ENCODE results near the gene DHFR2. TPM values are rescaled to one million over a fixed set of nuclear protein-coding genes. Genes with fewer than 3 reads are reported as not detected.
"Not testable (repeated sequence)": the region's sequence is repeated elsewhere in the genome, so short reads cannot be mapped to it uniquely, and the experiment has no call there.

The DHFR2 gene
- total RNA-seq, 2 experiments from 2014 or later: 7.7 to 9.6 TPM

- H3K27ac Mint-ChIP-seq; H3K9me3 Mint-ChIP-seq; DNase-seq; POLR2A ChIA-PET; H3K4me3 Mint-ChIP-seq; ATAC-seq (ENCODE audit: low read depth); H3K27me3 Mint-ChIP-seq: not testable (repeated sequence)
- H3K36me3 Mint-ChIP-seq: peaks cover 22% of the 10 kb centered on the region
- H3K4me1 Mint-ChIP-seq: peaks cover 18% of the 10 kb centered on the region
Observed at GRCh38 chr3:94080552-94080951, 17.8 kb upstream of the DHFR2 start.

DNA sequence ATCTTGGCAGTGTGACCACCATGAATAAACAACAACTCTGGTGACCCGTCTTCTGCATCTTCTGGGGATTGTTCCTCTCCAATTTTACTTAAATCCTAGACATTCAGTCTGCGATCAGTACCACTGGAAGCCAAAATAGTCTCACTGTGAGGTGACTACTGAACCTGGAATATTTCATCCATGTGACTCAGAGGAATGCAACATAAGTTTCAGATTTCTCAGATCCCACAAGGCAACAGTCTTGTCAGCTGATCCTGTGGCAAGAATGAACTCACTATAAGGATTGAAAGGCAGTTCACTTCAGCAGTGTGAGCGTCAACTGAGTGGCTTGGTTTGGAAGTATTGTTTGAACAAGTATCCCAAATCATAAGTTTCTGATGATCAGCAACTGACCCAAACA is 13.3 kb upstream of the DHFR2 start:
- Mint-ChIP-seq H3K36me3 (peaks cover 44% of the 10 kb centered on the region), H3K27me3 (no peaks in the 10 kb centered on the region), H3K27ac (no peak overlapping the region), H3K4me1 (peaks cover 31% of the 10 kb centered on the region), H3K9me3 (peaks cover 1% of the 10 kb centered on the region), H3K4me3 (no peak overlapping the region)
- ATAC-seq (ENCODE audit: low read depth) (no peak), DNase-seq (no peak)
- POLR2A ChIA-PET: no interaction called here

DNA sequence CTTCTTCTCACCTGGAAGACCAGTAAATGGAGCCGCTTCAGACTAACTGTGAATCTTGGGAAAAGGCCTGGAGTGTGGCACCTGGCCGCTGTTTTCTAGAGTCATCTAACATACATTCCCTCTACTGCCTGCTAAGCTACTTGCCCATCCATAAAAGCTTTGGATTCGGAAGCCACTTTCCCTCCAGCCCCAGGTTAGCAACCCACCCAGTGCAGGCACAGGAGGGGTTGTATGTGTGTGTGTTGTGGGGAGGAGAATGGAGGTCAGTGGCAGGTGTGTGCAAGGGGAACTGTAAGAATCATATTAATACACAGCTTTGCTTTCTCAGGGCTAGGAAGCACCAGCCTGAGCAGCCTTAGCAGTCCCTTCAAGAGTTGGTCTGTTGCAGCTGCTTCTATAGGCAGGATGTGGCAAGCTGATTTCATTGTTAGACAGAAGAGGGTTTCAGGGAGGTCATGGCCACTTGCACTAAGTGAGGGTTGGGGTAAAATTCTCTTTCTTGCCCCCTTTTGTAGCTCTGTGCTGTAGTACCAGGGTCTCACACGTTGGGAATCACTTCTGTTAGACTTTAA is 9.1 kb upstream of the DHFR2 start:
- DNase-seq: peak; percentile 37
- H3K4me1 Mint-ChIP-seq: peaks cover 32% of the 10 kb centered on the region

DNA sequence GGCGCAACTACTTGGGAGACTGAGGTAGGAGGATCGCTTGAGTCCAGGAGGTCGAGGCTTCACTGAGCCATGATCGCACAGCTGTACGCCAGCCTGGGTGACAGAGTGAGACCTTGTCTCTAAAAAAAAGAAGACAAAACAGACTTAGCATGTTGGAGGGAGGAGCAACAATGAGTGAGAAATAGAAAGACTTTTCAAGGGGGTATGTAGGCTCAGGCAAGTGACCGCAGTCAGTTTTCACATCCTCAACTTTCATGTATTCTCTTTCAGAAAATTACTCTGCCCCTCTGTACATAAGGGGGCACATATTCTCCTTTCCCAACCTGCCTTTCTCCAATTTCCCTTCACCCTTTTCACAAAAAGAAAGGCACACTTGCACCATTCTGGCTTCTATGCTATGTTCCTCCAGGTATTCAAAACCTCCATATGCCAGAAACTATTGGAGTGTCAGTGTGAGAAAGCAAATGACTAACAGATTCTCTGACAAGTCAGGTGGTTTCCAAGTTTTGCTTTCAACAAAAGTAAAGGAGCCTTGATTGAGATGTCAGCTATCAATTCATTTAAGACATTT is 7.7 kb upstream of the DHFR2 start:
- H3K27ac Mint-ChIP-seq: no peak overlapping the region
- POLR2A ChIA-PET: no interaction called here
- H3K4me1 Mint-ChIP-seq: peaks cover 41% of the 10 kb centered on the region
- DNase-seq (no peak), ATAC-seq (ENCODE audit: low read depth) (no peak)
- peaks cover 6% of the 10 kb centered on the region for H3K9me3 Mint-ChIP-seq
- no peaks in the 10 kb centered on the region for H3K27me3 Mint-ChIP-seq
- no peak overlapping the region for H3K4me3 Mint-ChIP-seq
- H3K36me3 Mint-ChIP-seq: peaks cover 49% of the 10 kb centered on the region

More for the DNA sequence above, 9.1 kb upstream of the DHFR2 start:
- Mint-ChIP-seq H3K9me3 (peaks cover 6% of the 10 kb centered on the region), H3K27ac (peak overlapping the region; percentile 80), H3K36me3 (peaks cover 50% of the 10 kb centered on the region), H3K4me3 (peak overlapping the region; percentile 60), H3K27me3 (no peaks in the 10 kb centered on the region)
- ATAC-seq (ENCODE audit: low read depth): peak; percentile 99
- POLR2A ChIA-PET: interaction anchor here (1.8 kb wide), 1 partner anchor 9 kb away, joined by 13 read pairs; the partner anchor contains the start of genes DHFR2 and NSUN3

- peaks cover 51% of the 10 kb centered on the region for H3K36me3 Mint-ChIP-seq
- POLR2A ChIA-PET: no interaction called here
- H3K9me3 Mint-ChIP-seq: peaks cover 6% of the 10 kb centered on the region
- H3K4me3 Mint-ChIP-seq: no peak overlapping the region
- H3K27ac Mint-ChIP-seq: peak overlapping the region; percentile 7
- DNase-seq (no peak), ATAC-seq (ENCODE audit: low read depth) (no peak)
- H3K27me3 Mint-ChIP-seq: no peaks in the 10 kb centered on the region
- peaks cover 47% of the 10 kb centered on the region for H3K4me1 Mint-ChIP-seq
Observed at GRCh38 chr3:94069194-94069813, 6.6 kb upstream of the DHFR2 start.

- H3K4me3 Mint-ChIP-seq: no peak overlapping the region
- peaks cover 39% of the 10 kb centered on the region for H3K4me1 Mint-ChIP-seq
- H3K27ac Mint-ChIP-seq: peak overlapping the region; percentile 4
- H3K27me3 Mint-ChIP-seq: no peaks in the 10 kb centered on the region
- POLR2A ChIA-PET: interaction anchor here (1.3 kb wide), 1 partner anchor 11 kb away, joined by 3 read pairs; no protein-coding TSS in a partner anchor
- peaks cover 5% of the 10 kb centered on the region for H3K9me3 Mint-ChIP-seq
- DNase-seq (no peak), ATAC-seq (ENCODE audit: low read depth) (no peak)
- peaks cover 35% of the 10 kb centered on the region for H3K36me3 Mint-ChIP-seq
Observed at GRCh38 chr3:94066506-94067500, 4.1 kb upstream of the DHFR2 start.

- no peak overlapping the region for H3K4me3 Mint-ChIP-seq
- ATAC-seq (ENCODE audit: low read depth) (no peak), DNase-seq (no peak)
- H3K27ac Mint-ChIP-seq: no peak overlapping the region
- peaks cover 5% of the 10 kb centered on the region for H3K9me3 Mint-ChIP-seq
- POLR2A ChIA-PET: interaction anchor here (1.3 kb wide), 1 partner anchor 12 kb away, joined by 3 read pairs; no protein-coding TSS in a partner anchor
- H3K27me3 Mint-ChIP-seq: no peaks in the 10 kb centered on the region
- peaks cover 33% of the 10 kb centered on the region for H3K36me3 Mint-ChIP-seq
- H3K4me1 Mint-ChIP-seq: peaks cover 31% of the 10 kb centered on the region
Observed at GRCh38 chr3:94065819-94066480, 3.2 kb upstream of the DHFR2 start.

- no peaks in the 10 kb centered on the region for H3K27me3 Mint-ChIP-seq
- DNase-seq (no peak), ATAC-seq (ENCODE audit: low read depth) (no peak)
- H3K4me3 Mint-ChIP-seq: peak overlapping the region; percentile 31
- H3K36me3 Mint-ChIP-seq: peaks cover 41% of the 10 kb centered on the region
- no peak overlapping the region for H3K27ac Mint-ChIP-seq
- H3K4me1 Mint-ChIP-seq: peaks cover 34% of the 10 kb centered on the region
- POLR2A ChIA-PET: interaction anchor here (1.3 kb wide), 1 partner anchor 12 kb away, joined by 3 read pairs; no protein-coding TSS in a partner anchor
- peaks cover 5% of the 10 kb centered on the region for H3K9me3 Mint-ChIP-seq
Observed at GRCh38 chr3:94065122-94065521, 2.4 kb upstream of the DHFR2 start.

DNA sequence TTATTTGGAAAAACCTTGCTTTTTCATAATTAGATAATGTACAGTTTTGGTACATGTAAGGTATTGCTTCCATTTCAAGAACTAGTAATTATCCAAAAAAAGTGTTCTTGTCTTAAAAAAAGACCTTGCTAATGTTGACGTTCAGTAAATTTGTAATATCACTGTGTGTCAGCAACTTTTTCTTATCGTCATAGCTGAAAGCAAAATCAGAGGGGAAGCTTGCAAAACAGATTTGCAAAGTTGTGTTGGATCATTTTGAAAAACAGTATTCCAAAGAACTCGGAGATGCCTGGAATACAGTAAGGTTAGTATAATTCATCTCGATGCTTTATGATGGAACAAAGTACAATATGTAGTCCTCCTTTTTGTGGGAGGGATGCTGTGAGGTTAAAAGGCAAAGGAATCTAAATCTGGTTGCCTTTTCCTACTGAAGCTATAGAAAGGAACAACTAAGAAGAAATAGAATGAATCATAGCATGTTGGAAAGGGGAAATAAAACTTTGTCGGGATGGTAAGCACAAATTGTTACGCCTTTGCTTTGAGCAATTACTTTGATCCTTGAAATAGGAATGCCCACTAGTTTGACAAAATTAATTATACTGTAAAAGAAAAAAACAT is 1.6 kb upstream of the DHFR2 start:
- peaks cover 44% of the 10 kb centered on the region for H3K36me3 Mint-ChIP-seq
- H3K4me1 Mint-ChIP-seq: peaks cover 34% of the 10 kb centered on the region

DNA sequence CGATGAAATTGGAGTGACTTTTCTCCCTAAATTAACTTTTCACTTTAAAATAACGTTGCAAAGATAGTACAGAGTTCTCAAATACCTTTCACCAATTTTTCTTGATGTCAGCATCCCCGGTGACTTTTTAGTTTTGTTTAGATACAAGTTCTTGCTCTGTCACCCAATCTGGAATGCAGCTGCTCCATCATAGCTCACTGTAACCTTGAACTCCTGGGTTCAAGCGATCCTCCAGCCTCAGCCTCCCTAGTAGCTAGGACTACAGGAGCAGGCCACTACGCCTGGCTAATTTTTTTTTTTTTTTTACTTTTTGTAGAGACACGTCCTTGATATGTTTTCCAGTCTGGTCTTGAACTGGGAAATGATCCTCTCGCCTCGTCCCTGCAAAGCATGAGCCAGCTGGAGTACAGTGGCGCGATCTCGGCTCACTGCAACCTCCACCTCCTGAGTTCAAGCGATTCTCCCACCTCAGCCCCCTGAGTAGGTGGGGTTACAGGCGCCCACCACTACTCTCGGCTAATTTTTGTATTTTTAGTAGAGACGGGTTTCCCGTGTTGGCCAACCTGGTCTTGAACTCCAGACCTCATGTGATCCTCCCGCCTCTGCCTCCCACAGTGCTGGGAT is 892 bp upstream of the DHFR2 start:
- H3K27me3 Mint-ChIP-seq: no peaks in the 10 kb centered on the region
- H3K36me3 Mint-ChIP-seq: peaks cover 44% of the 10 kb centered on the region
- H3K4me1 Mint-ChIP-seq: peaks cover 31% of the 10 kb centered on the region
- H3K9me3 Mint-ChIP-seq: peaks cover 5% of the 10 kb centered on the region
- ATAC-seq (ENCODE audit: low read depth): no peak
- DNase-seq: no peak
- peak overlapping the region; percentile 98 for H3K4me3 Mint-ChIP-seq
- H3K27ac Mint-ChIP-seq: peak overlapping the region; percentile 100
- POLR2A ChIA-PET: interaction anchor here (0.7 to 2.4 kb wide), 4 partner anchors 8 to 143 kb away, joined by 3 to 13 read pairs (median 6); partner anchors contain the start of gene PROS1

More for the DNA sequence above, 1.6 kb upstream of the DHFR2 start:
- no peaks in the 10 kb centered on the region for H3K27me3 Mint-ChIP-seq
- peak overlapping the region; percentile 100 for H3K27ac Mint-ChIP-seq
- peak overlapping the region; percentile 98 for H3K4me3 Mint-ChIP-seq
- ATAC-seq (ENCODE audit: low read depth): no peak
- no peak for DNase-seq
- POLR2A ChIA-PET: no interaction called here
- H3K9me3 Mint-ChIP-seq: peaks cover 5% of the 10 kb centered on the region

- POLR2A ChIA-PET: no interaction called here
- Mint-ChIP-seq H3K27me3 (no peaks in the 10 kb centered on the region), H3K4me1 (peaks cover 26% of the 10 kb centered on the region), H3K27ac (no peak overlapping the region), H3K4me3 (no peak overlapping the region), H3K36me3 (peaks cover 27% of the 10 kb centered on the region), H3K9me3 (no peaks in the 10 kb centered on the region)
- DNase-seq (no peak), ATAC-seq (ENCODE audit: low read depth) (no peak)
Observed at GRCh38 chr3:94061297-94061696, 1.4 kb downstream of the DHFR2 start.

DNA sequence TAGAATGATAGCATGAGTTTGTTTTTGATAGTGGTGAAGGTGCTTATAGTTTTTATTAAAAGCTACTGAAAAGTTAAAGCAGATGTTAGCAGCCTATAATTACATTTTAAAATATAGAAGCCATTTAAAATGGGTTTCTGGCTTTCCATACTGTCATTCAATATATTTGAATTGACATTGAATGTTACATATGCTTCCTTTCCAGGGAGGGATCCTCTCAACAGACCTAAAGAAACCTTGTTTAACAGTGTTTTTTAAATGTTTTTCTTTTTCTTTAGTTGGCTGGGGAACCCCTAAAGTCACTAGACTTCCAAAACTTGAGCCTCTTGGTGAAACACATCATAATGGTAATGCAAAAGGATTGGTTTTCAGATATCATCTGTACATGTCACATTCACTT is 12.2 kb downstream of the DHFR2 start:
- no peak for DNase-seq
- no peak for ATAC-seq (ENCODE audit: low read depth)
- Mint-ChIP-seq H3K27me3 (no peaks in the 10 kb centered on the region), H3K27ac (no peak overlapping the region), H3K36me3 (peaks cover 7% of the 10 kb centered on the region), H3K4me3 (no peak overlapping the region), H3K4me1 (peaks cover 2% of the 10 kb centered on the region), H3K9me3 (no peaks in the 10 kb centered on the region)
- POLR2A ChIA-PET: interaction anchor here (1.2 kb wide), 1 partner anchor 12 kb away, joined by 3 read pairs; the partner anchor contains the start of gene DHFR2
